ENCODE measurements around the gene ANKRD28.
"Not testable (repeated sequence)": the region's sequence is repeated elsewhere in the genome, so short reads cannot be mapped to it uniquely, and the experiment has no call there.

The ANKRD28 gene

GRCh38 chr3:15801298-15801697, 3.5 kb upstream of the ANKRD28 start:
- DNase-seq = no peak

GRCh38 chr3:15800780-15801179, 3.0 kb upstream of the ANKRD28 start:
- DNase-seq = no peak

GRCh38 chr3:15800327-15800726, 2.5 kb upstream of the ANKRD28 start:
- DNase-seq = no peak

DNA sequence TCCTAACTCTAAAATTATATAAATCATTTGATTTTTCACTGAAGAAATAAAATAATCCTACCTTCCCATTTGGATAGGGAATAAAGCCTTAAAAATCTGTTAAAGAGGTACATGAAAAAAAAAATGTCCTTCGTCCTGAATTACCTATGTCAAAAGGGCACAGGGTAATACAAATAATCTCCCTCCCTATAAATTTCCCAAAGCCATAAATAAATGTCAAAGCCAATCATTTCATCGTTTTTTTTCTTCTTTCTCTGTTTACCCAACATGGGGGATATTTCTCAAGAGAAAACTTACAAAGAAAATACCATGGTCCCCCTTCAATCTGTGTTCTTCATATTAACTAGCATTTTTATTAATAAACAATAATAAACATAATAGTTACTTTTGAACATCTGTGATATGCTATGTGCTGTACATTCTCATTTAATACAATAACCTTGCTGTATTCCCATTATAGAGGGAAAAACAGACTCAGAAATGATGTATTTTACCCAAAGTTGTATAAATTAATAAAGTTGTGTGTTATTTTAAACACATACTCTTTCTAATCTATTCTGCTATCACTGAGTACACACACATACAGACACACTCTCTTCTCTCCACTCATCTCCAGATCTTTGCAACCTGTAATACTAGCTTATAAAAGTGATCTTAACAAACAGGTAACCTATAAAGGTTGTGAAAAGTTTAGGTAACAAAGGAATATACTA, 910 bp upstream of the ANKRD28 start:
- DNase-seq = no peak

DNA sequence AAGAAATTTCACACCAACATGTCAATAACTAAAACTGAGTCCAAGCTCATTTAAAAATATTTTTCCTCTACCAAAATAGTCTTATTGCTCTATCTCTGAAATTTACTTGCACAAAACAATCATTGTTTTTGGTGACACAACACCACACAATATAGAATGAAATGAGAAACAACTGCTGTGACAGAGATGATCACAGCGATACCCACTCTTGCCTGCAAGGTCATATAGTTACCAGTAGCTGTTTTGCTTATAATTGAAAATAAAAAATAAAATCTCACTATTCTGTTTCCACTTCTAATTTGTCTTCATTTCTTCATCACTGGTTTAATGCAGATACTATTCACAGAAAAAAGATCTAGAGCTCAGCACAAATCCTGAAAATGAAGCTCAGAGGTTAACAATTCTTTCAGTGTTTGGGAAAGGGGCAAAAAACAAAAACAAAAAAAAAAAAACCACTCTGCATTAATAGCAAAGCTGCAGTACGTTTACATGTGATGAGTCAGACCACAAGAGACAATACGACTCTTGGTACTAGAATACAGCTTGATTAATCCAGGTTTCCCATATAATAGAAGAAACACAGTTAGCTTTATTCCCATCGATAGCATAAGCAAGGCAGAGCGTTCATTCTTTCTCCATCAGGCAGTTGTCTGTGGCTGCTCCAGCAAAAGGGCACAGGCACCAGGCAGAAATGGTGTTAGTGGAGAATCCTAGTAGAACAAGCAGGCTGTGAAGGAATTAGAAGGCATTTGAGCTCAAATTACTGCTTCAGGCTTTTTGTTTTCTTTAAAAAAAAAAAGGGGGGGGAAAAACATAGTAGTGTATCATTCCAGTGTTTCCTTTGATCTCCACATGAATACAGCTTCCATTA, 773 bp downstream of the ANKRD28 start:
- DNase-seq = no peak

- DNase-seq = no peak
Measured at GRCh38 chr3:15796331-15796730, 1.4 kb downstream of the ANKRD28 start.

GRCh38 chr3:15795651-15796308, 2.0 kb downstream of the ANKRD28 start:
- no peak for DNase-seq

DNA sequence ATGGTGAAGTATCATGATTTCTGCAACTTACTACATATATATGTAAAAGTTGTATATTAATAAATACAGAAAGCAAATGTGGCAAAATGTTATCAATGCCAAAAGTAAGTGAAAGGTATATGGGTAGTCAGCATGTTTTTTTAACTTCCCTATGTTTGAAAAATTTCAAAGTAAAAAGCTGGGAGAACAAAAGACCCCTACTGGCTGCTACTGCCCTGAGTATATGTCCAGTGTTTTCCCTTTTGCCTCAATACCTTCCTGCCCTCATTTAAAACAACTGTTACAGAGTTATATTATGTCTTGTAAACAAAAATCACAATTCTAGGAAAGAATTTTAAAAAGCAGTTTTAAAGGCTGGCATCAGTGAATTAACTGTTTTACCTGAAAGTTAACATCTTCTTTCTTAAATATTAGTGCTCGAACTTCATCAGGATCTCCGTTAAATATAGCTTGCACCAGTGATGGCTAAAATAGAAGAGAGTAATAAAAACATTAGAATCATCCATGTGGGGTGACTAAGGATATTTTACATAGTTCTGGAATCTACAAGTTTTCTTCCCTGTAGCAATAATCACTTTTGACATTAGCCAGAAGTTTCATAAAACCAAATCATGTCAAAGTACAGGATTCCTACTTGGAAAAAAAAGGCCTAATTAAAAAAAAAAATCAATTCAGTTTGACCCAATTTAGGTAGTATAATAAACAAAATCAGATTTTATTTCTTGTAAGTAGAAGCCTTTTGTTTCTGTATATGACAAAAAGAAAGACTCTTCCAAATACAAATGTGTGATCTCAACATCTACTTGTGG, 2.7 kb downstream of the ANKRD28 start:
- DNase-seq = no peak

DNA sequence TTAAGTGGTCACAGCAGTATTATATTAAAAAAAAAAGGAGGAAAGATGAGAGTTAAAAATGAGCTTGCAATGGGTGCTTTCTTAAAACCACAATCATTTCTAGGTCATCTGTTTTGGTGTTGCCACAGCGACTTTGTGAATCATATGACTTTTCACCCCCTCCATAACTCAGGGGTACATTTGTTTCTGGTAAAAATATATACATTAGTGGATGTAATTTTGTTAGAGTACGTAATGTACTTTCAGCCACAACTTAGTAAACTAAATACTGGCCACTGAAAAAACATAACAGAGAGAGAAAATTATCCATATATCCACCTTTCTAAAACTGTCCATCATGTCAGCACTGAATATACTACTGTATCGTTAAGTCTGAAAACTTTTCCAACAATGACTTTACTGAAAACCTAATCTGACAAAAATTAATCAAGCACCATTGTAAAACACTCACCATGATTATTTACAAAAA, 3.4 kb downstream of the ANKRD28 start:
- no peak for DNase-seq

DNA sequence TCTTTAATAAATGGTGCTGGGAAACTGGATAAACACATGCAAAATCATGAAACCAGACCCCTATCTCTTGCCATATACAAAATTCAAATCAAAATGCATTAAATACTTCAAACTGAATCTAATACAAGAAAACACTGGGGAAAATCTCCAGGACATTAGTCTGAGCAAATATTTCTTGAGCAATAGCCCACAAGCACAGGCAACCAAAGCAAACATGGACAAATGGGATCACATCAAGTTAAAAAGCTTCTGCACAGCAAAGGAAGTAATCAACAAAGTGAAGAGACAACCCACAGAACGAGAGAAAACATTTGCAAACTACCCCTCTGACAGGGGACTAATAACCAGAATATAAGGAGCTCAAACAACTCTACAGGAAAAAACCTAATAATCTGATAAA, 6.3 kb downstream of the ANKRD28 start:
- DNase-seq = no peak

DNA sequence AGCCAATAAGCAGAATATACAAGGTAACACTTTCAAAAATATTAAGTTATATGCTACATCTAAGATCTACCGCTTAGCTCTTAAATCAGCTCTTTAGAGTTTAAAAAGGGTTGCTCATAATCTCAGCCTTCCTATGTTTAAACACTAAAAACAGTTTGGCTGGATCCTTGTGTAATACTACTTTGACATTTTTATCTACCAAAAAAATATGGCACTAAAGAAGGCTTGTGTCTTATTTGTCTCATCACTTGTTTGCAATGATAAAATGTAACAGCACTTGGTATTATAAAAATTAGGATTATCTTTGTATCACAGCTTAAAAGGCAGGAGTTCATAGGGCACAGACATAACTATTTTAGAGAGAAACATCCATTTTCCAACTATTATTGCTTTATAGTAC, 9.8 kb downstream of the ANKRD28 start:
- no peak for DNase-seq

DNA sequence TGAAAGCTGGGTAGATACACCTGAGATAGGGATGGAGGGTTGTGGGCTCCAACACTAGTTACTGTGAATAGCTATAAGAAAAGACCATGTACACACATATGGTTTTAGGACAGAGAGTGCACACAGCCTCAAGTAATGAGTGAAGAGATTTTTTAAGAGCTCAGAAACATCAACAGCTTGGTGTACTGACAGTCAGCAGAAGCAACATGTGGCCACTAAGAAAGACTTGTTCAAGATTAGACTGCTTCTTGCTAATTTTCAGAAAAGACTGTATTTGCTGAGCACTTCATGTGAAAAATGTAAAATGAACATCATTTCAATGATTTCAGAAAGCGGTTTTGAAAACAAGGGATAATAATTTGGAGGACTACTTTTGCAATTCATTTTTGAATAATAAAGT, 10.3 kb downstream of the ANKRD28 start:
- DNase-seq = no peak

DNA sequence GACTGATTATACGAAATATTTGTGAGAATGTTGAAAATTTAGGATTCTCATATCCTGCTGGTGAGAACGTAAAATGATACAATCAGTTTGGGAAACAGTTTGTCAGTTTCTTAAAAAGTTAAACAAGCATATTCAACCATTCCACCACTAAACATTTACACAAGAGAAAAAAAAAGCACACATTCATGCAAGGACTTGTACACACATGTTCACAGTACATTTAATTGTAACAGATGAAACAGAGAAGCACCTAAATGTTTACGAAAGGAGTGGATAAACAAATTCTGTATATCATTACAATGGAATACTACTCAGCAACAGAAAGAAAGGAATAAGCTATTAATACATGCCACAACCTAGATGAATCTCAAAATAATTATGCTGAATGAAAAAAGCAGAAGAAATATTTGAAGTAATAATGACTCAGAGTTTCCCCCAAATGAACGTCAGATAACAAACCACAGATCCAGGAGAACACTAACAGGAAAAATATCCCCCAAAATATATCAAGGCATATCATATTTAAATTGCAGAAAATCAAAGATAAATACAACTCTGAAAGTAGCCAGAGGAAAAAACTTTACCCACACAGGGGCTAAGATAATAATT, 14.3 kb downstream of the ANKRD28 start:
- no peak for DNase-seq

GRCh38 chr3:15782429-15782828, 15.3 kb downstream of the ANKRD28 start:
- DNase-seq = no peak

GRCh38 chr3:15781637-15782402, 16.0 kb downstream of the ANKRD28 start:
- DNase-seq = no peak

GRCh38 chr3:15781131-15781530, 16.6 kb downstream of the ANKRD28 start:
- no peak for DNase-seq

- no peak for DNase-seq
Measured at GRCh38 chr3:15779111-15779510, 18.7 kb downstream of the ANKRD28 start.

- no peak for DNase-seq
Measured at GRCh38 chr3:15778332-15778858, 19.4 kb downstream of the ANKRD28 start.

DNA sequence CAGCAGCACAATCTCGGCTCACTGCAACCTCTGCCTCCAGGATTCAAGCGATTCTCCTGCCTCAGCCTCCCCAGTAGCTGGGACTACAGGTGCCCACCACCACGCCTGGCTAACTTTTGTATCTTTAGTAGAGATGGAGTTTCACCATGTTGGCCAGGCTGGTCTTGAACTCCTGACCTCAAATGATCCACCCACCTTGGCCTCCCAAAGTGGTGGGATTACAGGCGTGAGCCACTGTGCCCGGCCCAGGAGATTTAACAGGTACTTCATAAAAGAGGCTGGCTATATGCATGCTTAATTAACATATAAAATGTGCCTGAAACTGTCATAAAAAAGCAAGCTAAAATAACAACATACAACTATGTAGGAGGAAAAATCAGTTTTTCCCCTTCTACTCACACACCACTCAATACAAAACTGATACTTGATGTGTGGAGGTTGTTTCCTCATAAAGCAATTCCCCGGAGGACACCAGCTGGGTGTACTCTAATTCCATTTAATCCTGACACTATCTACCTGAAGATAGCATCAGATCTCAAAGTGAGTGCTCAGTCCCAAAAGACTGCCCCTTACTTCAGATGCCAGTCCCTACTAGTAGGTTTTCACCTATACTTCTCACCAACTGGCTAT, 22.7 kb downstream of the ANKRD28 start:
- DNase-seq = not testable (repeated sequence)

GRCh38 chr3:15771444-15771843, 26.3 kb downstream of the ANKRD28 start:
- no peak for DNase-seq

All from NCI-H2029 (cell line).